ENCODE measurements around the gene SCD5.

The SCD5 gene

DNA sequence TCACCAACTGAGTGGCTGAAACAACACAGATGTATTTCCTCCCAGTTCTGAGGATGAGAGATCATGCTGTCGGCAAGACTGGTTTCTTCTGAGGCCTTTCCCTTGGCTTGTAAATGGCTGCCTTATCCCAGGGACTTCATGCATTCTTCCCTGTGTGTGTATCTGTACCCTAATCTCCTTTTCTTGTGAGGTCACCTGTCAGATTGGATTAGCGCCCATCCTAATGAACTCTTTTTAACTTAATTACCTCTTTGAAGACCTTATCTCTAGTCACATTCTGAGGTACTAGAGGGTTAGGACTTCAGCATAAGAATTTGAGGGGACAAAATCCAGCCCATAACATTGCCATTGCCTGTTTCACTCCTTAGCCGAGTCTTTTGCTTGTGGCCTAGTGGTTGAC, 177.3 kb downstream of the SCD5 start:
- Histone ChIP-seq H3K27ac (no peak overlapping the region), H3K9me3 (ENCODE audit: control insufficient read depth, low read length) (no peaks in the 10 kb centered on the region), H3K27me3 (ENCODE audit: control insufficient read depth, insufficient read depth, low read length) (no peaks in the 10 kb centered on the region), H3K36me3 (ENCODE audit: control insufficient read depth, insufficient read depth, low read length) (no peaks in the 10 kb centered on the region), H3K4me2 (ENCODE audit: low read length) (no peak overlapping the region), H2AFZ (no peak overlapping the region), H3K9ac (no peak overlapping the region), H3K4me3 (ENCODE audit: low read depth, low read length) (no peak overlapping the region), H3K4me1 (no peaks in the 10 kb centered on the region), H3K79me2 (no peaks in the 10 kb centered on the region)
- TF ChIP-seq, protein P1, sequence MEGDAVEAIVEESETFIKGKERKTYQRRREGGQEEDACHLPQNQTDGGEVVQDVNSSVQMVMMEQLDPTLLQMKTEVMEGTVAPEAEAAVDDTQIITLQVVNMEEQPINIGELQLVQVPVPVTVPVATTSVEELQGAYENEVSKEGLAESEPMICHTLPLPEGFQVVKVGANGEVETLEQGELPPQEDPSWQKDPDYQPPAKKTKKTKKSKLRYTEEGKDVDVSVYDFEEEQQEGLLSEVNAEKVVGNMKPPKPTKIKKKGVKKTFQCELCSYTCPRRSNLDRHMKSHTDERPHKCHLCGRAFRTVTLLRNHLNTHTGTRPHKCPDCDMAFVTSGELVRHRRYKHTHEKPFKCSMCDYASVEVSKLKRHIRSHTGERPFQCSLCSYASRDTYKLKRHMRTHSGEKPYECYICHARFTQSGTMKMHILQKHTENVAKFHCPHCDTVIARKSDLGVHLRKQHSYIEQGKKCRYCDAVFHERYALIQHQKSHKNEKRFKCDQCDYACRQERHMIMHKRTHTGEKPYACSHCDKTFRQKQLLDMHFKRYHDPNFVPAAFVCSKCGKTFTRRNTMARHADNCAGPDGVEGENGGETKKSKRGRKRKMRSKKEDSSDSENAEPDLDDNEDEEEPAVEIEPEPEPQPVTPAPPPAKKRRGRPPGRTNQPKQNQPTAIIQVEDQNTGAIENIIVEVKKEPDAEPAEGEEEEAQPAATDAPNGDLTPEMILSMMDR (IDR thresholded peaks at IDR 0.05), result no peak

DNA sequence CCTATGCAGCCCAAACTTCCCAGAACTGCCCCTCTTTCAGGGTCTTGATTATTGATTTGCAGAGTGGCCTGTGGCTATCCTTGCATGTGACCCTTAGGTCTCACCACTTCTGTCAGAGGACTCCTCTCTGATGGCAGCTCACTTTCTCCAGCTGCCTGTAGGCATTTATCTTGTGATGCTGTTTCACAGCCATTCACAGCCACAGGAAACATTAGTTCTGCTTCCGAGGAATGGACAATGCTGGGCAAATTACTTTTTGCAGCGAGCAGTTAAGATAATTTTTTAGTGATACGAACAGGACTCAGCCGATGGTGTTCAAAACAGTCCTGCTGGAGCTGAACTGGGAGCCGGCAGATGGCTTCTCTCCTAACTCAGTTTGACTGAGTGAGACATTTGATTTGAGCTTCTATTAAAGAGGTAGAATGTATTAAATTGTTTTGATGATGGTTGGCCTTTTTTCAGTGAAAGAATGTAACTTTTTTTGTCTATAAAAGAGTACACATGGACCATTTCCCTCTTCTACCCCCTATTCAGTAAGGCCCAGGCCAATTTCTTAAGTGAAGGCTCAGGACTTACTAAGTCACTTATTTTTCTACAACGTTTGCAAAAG, 178.4 kb downstream of the SCD5 start:
- Histone ChIP-seq H2AFZ (no peak overlapping the region), H3K4me3 (ENCODE audit: low read depth, low read length) (no peak overlapping the region), H3K9me3 (ENCODE audit: control insufficient read depth, low read length) (no peaks in the 10 kb centered on the region), H3K79me2 (no peaks in the 10 kb centered on the region), H3K4me1 (no peaks in the 10 kb centered on the region), H3K36me3 (ENCODE audit: control insufficient read depth, insufficient read depth, low read length) (no peaks in the 10 kb centered on the region), H3K9ac (no peak overlapping the region), H3K4me2 (ENCODE audit: low read length) (no peak overlapping the region), H3K27ac (no peak overlapping the region), H3K27me3 (ENCODE audit: control insufficient read depth, insufficient read depth, low read length) (no peaks in the 10 kb centered on the region)
- TF ChIP-seq, protein P1 (IDR thresholded peaks at IDR 0.05), result no peak

DNA sequence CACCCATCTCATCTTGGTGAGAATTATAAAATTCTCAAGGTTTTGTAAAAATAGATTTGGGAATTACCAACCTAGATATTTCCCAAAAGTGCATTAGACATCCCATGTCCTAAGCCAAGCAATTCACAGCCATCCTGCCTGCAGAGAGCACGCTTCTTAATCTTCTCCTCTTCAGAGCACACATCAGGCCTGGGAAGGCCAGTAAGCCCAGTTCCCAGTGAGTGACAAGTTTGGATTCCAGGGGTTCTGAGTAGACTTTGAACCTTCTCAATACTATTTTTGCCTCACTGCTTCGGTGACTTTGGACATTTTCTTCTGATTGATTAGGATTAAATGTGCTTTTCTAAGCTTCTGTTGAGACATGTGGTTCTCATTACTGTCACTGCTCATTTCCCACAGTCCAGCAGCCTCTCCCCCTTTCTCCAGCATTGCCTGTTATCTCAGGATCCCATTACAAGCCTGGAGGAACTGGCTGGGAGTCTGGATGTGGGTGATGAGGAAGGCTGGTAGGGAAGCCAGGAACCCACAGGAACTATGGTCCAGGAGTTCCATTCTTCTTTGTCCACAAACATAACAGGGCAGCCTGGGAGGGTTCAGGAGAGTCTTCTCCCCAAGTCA, 180.4 kb downstream of the SCD5 start:
- Histone ChIP-seq H3K36me3 (ENCODE audit: control insufficient read depth, insufficient read depth, low read length) (no peaks in the 10 kb centered on the region), H3K4me1 (no peaks in the 10 kb centered on the region), H3K27ac (no peak overlapping the region), H3K9me3 (ENCODE audit: control insufficient read depth, low read length) (no peaks in the 10 kb centered on the region), H3K4me3 (ENCODE audit: low read depth, low read length) (no peak overlapping the region), H3K79me2 (no peaks in the 10 kb centered on the region), H3K27me3 (ENCODE audit: control insufficient read depth, insufficient read depth, low read length) (no peaks in the 10 kb centered on the region), H3K4me2 (ENCODE audit: low read length) (no peak overlapping the region), H2AFZ (no peak overlapping the region), H3K9ac (no peak overlapping the region)
- TF ChIP-seq, protein P1 (IDR thresholded peaks at IDR 0.05), result no peak

DNA sequence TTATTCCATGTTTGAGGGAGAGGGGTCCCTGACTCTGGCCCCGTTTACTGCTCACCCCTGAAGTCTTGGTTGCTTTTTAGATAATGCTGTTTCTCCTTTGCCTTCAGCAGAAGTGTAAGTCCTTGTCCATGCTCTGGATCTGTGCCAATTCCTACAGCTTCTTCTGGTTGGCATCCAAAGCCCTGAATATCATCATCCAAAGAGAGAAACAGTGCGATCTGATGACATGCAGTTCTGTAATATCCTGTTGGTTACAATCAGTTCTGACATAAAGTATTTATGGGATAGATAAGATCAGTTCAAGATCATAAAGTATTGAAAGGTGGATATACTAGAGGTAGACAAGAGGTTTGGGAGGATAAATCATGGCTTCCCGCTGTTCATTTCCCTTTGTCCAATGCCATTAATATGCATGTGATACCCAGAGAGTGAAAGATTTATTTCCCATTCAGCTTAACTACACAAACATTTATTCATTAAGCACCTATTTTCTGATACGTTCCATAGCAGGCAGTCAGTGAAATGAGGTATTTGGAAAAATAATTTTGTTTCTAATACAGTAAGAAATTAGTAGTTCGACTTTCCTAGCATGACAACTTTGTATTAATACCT, 183.7 kb downstream of the SCD5 start:
- no peaks in the 10 kb centered on the region for H3K4me1 ChIP-seq
- no peak overlapping the region for H2AFZ ChIP-seq
- H3K9ac ChIP-seq, result no peak overlapping the region
- H3K36me3 ChIP-seq (ENCODE audit: control insufficient read depth, insufficient read depth, low read length), result no peaks in the 10 kb centered on the region
- no peak overlapping the region for H3K4me2 ChIP-seq (ENCODE audit: low read length)
- TF ChIP-seq, protein P1 (IDR thresholded peaks at IDR 0.05), result no peak
- no peaks in the 10 kb centered on the region for H3K79me2 ChIP-seq
- H3K9me3 ChIP-seq (ENCODE audit: control insufficient read depth, low read length), result no peaks in the 10 kb centered on the region
- H3K27me3 ChIP-seq (ENCODE audit: control insufficient read depth, insufficient read depth, low read length), result no peaks in the 10 kb centered on the region
- H3K4me3 ChIP-seq (ENCODE audit: low read depth, low read length), result no peak overlapping the region
- no peak overlapping the region for H3K27ac ChIP-seq

Measured in parathyroid adenoma (tissue), 2 donors.